ENCODE measurements around the gene PHF1.
"Not testable (repeated sequence)": the region's sequence is repeated elsewhere in the genome, so short reads cannot be mapped to it uniquely, and the experiment has no call there.

The PHF1 gene

DNA sequence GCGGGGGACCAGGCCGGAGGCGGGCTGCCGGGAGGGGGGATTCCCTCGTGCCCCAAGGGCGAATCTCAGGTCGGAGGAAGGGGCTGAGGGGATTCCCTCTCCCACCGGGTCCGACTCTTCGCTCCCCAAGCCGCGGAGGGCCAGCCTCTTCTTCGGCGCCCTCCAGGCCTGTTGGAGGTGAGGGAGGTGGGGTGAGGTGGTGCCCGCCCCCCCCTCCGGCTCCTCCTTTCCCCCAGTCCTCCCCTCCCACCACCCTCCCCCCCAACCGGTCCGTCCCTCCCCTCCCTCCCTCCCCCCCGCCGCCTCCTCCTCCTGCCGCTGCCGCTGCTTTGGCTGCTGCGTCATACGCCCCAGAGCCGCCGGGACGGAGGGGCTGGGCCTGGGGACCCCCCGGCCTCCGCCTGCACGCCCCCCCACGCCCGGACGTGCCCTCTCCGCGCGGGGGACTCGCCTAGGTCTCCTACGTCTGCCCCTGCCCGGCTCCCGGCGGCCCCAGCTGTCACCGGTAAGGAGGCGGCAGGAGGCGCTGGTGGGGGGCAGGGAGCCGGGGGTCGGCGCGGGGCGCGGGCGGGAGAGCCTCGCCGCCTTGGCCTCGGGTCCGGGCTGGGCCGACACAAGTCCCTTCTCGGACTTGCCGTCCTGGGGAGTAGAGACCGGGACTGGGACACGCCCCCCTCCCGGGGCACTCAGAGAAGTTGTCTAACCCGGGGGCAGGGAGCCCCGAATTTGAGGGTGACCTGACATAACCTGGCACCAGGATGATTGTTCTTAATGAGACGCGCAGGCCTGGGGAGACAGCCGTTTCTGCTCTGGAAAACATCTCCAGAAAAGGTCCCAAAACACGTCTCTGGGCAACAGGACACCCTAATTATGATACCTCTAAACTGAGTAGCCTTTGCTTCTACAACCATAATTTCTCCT, at the start of gene PHF1:
Gene PHF1 (plus strand): TSS at position 304 of the 921 bp plus-strand sequence. CDS start 1,250 bp downstream, outside the sequence.
- H2AFZ ChIP-seq (ENCODE audit: low read length), result no peak within 1 kb of the TSS
- no peaks in the 10 kb centered on the region for H3K9me3 ChIP-seq (ENCODE audit: low read length)
- peak within 1 kb of the TSS; percentile 87 for H3K4me3 ChIP-seq (ENCODE audit: low read depth, low read length, poor library complexity, severe bottlenecking)
- peaks cover 40% of the 10 kb centered on the region for H3K4me1 ChIP-seq (ENCODE audit: insufficient read depth, low read length, severe bottlenecking)
- H3K4me2 ChIP-seq (ENCODE audit: low read length), result peak within 1 kb of the TSS; percentile 79
- H3F3A ChIP-seq (ENCODE audit: insufficient read depth, low read length), result peaks cover 10% of the 10 kb centered on the region; the same call in 1 of the 2 replicates
- H3K27ac ChIP-seq (ENCODE audit: low read depth, low read length, poor library complexity, severe bottlenecking), result peak within 1 kb of the TSS; percentile 83
- H3K9ac ChIP-seq (ENCODE audit: low read length), result peak within 1 kb of the TSS; percentile 84
- TF ChIP-seq, protein P1, sequence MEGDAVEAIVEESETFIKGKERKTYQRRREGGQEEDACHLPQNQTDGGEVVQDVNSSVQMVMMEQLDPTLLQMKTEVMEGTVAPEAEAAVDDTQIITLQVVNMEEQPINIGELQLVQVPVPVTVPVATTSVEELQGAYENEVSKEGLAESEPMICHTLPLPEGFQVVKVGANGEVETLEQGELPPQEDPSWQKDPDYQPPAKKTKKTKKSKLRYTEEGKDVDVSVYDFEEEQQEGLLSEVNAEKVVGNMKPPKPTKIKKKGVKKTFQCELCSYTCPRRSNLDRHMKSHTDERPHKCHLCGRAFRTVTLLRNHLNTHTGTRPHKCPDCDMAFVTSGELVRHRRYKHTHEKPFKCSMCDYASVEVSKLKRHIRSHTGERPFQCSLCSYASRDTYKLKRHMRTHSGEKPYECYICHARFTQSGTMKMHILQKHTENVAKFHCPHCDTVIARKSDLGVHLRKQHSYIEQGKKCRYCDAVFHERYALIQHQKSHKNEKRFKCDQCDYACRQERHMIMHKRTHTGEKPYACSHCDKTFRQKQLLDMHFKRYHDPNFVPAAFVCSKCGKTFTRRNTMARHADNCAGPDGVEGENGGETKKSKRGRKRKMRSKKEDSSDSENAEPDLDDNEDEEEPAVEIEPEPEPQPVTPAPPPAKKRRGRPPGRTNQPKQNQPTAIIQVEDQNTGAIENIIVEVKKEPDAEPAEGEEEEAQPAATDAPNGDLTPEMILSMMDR (IDR thresholded peaks at IDR 0.05; ENCODE audit: low read length), result peak; percentile 13; the same call in 1 of the 2 replicates
- no peak for TF ChIP-seq EZH2 (IDR thresholded peaks at IDR 0.05; ENCODE audit: borderline replicate concordance, low read length)
- H3K79me2 ChIP-seq (ENCODE audit: insufficient read depth, low read length), result no peaks in the 10 kb centered on the region
- H3K36me3 ChIP-seq (ENCODE audit: insufficient read depth, low read length), result peaks cover 36% of the 10 kb centered on the region
- H4K20me1 ChIP-seq (ENCODE audit: insufficient read depth, low read length), result no peaks in the 10 kb centered on the region
- no peaks in the 10 kb centered on the region for H3K27me3 ChIP-seq (ENCODE audit: insufficient read depth, low read length)
- H3K9me2 ChIP-seq (ENCODE audit: low read depth, low read length), result no peaks in the 10 kb centered on the region

DNA sequence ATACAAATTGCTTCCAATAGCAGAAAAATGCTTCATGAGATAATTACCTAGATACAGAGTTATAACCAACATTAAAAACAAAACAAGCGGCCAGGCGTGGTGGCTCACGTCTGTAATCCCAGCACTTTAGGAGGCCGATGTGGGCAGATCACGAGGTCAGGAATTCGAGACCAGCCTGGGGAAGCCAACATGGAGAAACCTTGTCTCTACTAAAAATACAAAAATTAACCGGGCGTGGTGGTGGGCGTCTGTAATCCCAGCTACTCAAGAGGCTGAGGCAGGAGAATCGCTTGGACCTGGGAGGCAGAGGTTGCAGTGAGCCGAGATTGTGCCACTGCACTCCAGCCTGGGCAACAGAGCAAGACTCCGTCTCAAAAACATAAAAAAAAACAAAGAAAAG, 47.3 kb upstream of the PHF1 start:
- H3F3A ChIP-seq (ENCODE audit: insufficient read depth, low read length); H3K9me3 ChIP-seq (ENCODE audit: low read length); H3K9ac ChIP-seq (ENCODE audit: low read length); H3K36me3 ChIP-seq (ENCODE audit: insufficient read depth, low read length); H3K4me3 ChIP-seq (ENCODE audit: low read depth, low read length, poor library complexity, severe bottlenecking); H3K79me2 ChIP-seq (ENCODE audit: insufficient read depth, low read length); H3K4me2 ChIP-seq (ENCODE audit: low read length); H3K27ac ChIP-seq (ENCODE audit: low read depth, low read length, poor library complexity, severe bottlenecking); H4K20me1 ChIP-seq (ENCODE audit: insufficient read depth, low read length); H3K4me1 ChIP-seq (ENCODE audit: insufficient read depth, low read length, severe bottlenecking); H2AFZ ChIP-seq (ENCODE audit: low read length); H3K9me2 ChIP-seq (ENCODE audit: low read depth, low read length): not testable (repeated sequence)
- H3K27me3 ChIP-seq (ENCODE audit: insufficient read depth, low read length), result 0 out of 2 replicates have a peak, but pooled peaks cover 10% of the 10 kb centered on the region

DNA sequence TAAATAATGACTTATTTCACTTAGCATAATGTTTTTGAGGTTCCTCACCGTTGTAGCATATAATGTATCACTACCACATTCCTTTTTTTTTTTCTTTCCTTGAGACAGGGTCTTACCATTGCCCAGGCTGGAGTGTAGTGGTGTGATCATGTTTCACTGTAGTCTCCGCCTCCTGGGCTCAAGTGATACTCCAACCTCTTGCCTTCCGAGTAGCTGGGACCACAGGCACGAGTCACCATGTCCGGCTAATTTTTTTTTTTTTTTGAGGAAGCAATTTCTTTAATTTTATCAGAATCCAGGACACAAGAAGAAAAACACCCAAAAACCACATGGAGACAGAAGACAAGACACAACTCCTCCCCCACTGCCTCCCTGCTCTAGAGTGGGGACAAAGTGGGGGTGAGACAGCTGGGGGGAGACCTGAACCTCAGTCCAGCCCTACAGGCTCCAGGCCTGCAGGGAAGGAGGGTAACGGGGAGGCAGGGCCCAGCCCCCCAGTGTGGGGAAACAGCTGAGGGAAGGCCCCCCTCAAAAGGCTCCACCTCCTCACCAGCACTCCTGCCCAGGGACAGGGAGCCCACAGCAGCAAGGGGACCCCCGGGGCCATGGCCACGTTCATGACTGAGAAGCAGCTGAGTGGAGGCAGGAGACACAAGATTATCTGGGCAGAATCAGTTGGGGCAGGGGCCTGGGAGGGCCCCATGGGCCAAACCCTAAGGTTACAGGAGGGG, 46.2 kb upstream of the PHF1 start:
- not testable (repeated sequence) for H3K9ac ChIP-seq (ENCODE audit: low read length); H2AFZ ChIP-seq (ENCODE audit: low read length); H3F3A ChIP-seq (ENCODE audit: insufficient read depth, low read length); H3K9me2 ChIP-seq (ENCODE audit: low read depth, low read length); H3K4me3 ChIP-seq (ENCODE audit: low read depth, low read length, poor library complexity, severe bottlenecking); H3K27ac ChIP-seq (ENCODE audit: low read depth, low read length, poor library complexity, severe bottlenecking); H4K20me1 ChIP-seq (ENCODE audit: insufficient read depth, low read length); H3K36me3 ChIP-seq (ENCODE audit: insufficient read depth, low read length); H3K4me1 ChIP-seq (ENCODE audit: insufficient read depth, low read length, severe bottlenecking); H3K4me2 ChIP-seq (ENCODE audit: low read length); H3K79me2 ChIP-seq (ENCODE audit: insufficient read depth, low read length); H3K9me3 ChIP-seq (ENCODE audit: low read length)
- H3K27me3 ChIP-seq (ENCODE audit: insufficient read depth, low read length), result 0 out of 2 replicates have a peak, but pooled peaks cover 10% of the 10 kb centered on the region

DNA sequence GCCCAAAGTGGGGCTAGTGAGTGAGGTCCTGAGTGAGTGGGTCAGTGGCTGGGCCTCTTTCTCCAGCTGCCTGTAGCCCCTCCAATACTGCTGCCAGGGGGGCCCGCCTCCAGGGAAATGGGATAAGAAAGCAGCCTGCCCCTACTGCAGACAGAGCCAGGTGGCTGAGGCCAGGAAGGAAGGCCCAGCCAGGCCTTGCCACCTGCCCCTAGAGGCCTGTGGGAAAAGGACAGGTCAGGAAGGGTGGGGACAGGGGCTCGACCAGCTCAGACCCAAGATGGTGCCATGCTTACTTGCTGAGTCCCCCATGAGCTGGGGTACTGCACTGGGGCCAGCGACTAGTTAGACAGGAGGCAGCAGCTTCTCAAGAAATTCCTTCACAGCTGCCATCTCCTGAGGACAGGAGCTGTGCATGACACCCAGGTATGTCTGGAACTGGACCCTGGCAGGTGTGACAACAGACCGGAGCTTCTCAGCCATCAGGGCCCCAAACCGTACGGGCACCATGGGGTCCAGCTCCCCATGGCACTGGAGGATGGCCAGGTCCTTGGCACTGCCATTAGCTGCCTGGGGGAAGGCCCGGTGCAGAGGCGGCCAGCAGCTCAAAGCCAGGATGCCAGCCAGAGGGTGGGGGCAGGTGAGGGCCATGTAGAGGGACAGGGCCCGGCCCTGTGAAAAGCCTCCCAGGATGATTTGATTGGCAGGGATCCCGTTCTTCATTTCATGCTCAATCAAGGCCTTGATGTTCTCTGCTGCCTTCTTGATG, 45.4 kb upstream of the PHF1 start:
- not testable (repeated sequence) for H2AFZ ChIP-seq (ENCODE audit: low read length); H3K9ac ChIP-seq (ENCODE audit: low read length); H3K4me2 ChIP-seq (ENCODE audit: low read length); H3K27ac ChIP-seq (ENCODE audit: low read depth, low read length, poor library complexity, severe bottlenecking); H3K4me1 ChIP-seq (ENCODE audit: insufficient read depth, low read length, severe bottlenecking); H4K20me1 ChIP-seq (ENCODE audit: insufficient read depth, low read length); H3K4me3 ChIP-seq (ENCODE audit: low read depth, low read length, poor library complexity, severe bottlenecking); H3K79me2 ChIP-seq (ENCODE audit: insufficient read depth, low read length); H3K36me3 ChIP-seq (ENCODE audit: insufficient read depth, low read length); H3F3A ChIP-seq (ENCODE audit: insufficient read depth, low read length); H3K9me3 ChIP-seq (ENCODE audit: low read length); H3K27me3 ChIP-seq (ENCODE audit: insufficient read depth, low read length); H3K9me2 ChIP-seq (ENCODE audit: low read depth, low read length)

Data from OCI-LY1 (cell line).